HS-5 (cell line): ENCODE results near the gene SIK2.
A peak's percentile ranks its signal among the peaks of the same experiment; 100 is the strongest.

Source experiments
- DNase-seq: peaks from one replicate; pipeline ENCODE4 v3.0.0-alpha.2; 2012; ENCODE audit warnings: low read depth

The SIK2 gene

DNA sequence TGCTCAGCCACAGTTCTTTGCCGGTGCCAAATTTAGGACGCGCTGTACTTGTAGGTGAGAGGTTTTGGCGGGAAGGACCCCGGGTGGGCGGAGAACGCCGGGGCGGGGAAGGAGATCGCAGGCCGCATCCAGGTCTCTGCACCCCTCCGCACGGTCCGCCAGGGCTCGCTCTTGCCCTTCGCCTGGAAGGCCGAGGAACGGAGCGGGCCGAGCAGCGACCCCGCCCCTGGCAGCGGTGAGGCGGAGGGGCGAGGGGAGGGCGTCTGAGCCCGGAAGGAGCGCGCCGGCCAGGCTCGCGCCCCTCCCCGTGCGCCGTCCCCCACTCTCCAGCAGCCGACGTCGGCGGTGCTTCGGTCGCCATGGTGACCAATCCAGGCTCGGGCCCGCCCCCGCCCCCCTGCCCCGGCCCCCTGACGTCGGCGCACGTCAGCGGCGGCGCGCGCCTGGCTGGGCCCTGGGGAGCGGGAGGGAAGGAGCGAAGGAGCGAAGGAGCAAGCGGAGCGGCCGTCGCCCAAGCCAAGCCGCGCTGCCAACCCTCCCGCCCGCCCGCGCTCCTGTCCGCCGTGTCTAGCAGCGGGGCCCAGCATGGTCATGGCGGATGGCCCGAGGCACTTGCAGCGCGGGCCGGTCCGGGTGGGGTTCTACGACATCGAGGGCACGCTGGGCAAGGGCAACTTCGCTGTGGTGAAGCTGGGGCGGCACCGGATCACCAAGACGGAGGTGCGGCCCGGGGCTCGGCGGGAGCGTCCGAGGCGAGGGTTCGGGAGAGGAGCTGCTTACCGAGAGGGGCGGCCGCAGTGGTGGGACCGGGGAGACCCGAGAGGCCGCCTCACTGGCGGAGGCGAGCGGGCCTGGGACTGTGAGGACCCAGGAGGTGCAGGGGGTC, at the start of gene SIK2:
SIK2 (plus strand) TSS at position 471 of the 886 bp plus-strand sequence; CDS start at position 586, 115 bp downstream.
- DNase-seq, result peak; percentile 61

DNA sequence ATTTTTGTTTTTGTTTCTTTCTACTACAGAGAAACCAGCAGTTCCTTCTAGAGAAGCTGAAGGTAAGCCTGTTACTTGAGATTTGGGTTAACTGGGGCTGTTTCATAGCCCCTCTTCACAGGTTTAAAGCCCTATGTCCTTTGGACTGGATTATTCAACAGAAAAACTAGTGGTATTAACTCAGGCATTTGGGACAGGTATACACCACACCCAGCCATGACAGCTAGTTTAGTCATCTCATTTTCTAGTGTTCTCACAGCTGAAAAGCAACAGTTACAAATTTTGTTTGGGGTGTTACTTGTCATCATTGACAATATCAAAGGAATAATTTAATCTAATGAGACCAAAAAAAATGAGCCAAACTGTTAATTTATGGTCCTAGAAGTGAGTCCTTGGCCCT, 47.7 kb upstream of the SIK2 start:
- no peak for DNase-seq

DNA sequence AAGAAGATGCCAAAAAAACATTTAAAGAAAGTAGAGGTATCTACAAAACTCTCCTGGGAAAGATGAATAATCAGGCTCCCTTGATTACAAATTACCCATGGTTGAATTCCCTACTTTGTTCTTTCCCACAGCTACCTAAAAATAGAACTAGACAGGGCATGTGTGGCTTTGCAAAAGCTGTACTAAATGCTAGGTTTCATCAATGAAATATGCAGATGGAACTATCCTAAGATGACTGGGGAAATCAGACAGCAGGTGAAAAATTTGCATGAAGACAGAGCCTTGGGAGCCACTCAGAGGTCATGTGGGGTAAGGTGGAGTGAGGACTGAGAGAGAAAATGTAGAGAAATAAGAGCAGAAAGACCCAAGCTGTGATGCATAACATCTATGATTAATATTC, 47.0 kb upstream of the SIK2 start:
- DNase-seq, result no peak

DNA sequence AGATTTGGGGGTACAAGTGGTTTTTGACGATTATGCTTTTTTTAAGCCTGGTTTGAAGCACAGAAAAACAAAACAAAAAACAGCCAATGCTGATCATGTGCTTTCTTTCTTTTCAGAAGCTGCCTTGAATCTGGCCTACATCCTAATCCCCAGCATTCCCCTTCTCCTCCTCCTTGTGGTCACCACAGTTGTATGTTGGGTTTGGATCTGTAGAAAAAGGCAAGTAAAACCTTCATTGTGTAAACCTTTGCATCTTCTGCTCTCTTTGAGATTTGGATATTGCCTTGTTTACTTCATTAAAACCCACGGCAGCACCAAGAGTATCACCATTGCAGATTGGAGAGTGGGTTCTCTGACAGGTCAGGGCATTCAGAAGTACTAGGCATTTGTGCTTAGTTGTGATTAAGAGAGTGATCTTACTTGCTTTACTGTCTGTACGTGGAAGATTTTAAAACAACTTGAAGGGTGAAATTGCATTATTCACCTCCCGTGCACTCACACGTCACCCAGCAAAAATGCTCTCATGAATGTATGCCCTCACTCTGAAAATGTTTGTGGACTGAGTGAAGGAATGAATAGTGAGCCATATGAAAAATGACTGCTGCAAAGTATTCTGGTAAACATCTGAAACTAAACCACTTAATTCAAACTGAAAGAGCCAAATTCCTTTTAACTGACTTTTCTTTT, 44.7 kb upstream of the SIK2 start:
- DNase-seq, result peak; percentile 95

DNA sequence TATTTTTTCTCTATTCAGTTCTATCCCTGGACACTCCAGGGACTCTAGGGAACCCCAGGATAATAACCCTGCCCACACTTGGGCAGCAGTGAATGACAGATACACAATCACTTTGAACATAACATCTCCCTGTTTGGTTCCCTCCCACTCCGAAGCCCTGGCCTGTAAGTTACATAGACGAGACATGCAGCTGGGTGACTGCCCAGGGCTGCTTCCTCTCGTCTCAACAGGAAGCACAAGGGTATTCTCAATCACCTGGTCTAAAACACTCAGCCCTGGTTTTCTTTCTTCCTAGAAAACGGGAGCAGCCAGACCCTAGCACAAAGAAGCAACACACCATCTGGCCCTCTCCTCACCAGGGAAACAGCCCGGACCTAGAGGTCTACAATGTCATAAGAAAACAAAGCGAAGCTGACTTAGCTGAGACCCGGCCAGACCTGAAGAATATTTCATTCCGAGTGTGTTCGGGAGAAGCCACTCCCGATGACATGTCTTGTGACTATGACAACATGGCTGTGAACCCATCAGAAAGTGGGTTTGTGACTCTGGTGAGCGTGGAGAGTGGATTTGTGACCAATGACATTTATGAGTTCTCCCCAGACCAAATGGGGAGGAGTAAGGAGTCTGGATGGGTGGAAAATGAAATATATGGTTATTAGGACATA, 42.3 kb upstream of the SIK2 start:
- DNase-seq, result no peak

DNA sequence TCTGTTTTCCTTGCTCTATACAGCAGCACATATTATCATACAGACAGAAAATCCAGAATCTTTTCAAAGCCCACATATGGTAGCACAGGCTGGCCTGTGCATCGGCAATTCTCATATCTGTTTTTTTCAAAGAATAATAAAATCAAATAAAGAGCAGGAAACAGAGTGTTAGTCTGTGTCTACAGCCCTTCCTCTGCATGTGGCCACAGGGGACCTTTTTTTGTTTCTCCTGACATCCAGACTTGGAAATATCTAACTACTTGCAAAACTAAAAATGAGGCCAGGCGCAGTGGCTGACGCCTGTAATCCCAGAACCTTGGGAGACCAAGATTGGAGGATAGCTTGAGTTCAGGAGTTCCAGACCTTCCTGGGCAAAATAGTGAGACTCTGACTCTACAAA, 41.4 kb upstream of the SIK2 start:
- no peak for DNase-seq

DNA sequence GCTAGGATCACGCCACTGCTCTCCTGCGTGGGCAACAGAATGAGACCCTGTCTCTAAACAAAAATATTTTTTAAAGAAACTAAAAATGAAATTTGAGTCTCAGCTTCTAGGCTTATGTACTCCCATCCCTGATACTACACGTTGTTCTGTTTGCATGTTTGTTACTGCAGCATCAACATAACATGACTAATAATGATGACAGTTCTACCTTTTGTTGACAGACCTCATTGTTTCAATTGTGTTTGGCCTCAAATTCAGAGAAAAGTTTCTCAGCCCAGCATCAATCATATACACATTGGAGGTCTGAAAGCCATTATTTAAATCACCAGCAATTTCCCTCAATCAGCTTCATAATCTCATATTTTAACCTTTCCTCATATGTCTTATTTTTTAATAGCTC, 40.9 kb upstream of the SIK2 start:
- DNase-seq, result no peak

DNA sequence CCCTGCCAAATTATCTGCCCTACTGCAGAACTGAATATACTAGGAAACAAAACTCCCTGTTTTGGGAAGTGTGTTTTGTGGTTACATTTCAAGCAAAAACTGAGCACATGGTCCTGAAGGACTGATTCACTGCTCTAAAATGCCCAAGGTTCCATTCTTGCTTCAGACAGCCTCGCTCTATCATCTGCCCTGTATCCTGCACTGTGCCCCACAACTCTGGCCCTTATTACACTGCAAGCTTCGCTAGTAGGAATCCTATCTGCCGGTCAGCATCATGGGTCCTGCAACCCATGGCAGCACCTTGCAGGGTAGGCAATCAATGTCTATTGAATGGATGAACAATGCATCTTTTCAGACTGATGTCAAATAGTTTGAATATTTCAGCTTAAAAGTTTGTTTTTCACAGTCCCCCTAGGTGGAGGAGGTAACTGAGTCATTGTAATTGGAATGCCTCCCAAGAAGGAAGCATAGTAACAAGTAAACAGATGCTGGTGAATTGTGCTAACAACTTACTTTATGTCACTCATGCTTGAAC, 40.4 kb upstream of the SIK2 start:
- DNase-seq, result peak; percentile 82

DNA sequence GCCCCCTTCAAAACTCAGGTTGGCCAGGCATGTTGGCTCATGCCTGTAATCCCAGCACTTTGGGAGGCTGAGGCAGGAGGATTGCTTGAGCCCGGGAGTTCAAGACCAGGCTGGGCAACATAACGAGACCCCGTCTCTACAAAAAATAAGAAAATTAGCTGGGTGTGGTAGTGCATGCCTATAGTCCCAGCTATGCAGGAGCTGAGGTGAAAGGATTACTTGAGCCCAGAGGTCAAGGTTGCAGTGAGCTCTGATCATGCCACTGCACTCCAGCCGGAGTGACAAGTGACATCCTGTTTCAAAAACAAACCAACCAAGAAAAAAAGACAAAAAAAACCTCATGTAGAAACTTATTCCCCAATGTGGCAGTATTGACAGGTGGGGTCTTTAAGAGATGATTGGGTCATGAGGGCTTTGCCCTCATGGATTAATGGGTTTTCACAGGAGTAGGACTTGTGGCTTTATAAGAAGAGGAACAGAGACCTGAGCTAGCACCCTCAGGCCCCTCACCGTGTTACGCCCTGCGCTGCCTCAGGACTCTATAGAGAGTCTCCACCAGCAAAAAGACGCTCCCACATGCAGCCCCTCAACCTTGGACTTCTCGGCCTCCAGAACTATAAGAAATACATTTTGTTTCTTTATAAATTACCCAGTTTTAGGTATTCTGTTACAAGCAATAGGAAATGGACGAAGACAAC, 39.4 kb upstream of the SIK2 start:
- no peak for DNase-seq

DNA sequence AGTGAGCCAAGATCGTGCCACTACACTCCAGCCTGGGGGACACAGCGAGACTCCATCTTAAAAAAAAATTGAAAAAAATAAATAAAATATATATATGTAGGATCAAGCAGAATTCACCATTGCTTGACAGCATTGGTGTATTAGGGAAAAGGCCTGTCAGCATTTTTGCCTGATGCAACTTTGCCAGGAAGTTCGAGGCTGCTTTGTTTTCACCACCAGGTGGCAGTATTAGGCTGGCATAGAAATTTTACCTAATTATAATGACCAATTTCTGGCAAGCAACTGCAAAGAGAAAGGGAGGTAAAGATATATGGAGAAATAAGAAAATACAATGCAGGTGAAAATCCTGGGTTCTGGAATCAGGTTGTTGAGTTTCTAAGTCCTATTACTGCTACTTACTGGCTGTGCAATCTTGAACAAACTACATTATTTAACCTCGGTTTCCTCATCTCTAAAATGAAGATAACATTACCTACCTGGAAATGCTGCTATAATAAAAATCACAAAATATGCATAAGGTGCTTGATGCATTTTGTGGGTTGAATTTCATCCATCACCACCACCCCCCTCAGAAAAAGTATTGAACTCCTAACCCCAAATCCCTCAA, 37.0 kb upstream of the SIK2 start:
- DNase-seq, result no peak

DNA sequence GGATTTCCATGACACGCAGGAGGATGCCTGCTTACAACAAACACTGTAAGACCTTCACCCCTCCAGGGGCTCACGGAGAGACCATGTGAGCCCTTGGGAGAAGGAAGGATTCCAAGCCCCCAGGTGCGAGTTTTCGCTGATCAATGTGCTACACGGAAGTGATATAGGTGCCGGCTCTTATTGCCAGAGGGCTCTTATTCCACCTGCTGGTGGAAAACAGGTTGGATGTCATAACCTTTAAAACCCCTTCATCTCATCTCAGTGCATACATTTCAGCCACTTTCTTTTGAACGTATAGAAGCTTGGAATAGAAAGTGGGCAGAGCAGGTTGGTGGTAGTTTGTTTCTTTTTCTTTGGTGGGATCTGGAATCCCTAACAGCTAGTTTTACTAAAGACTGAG, 35.9 kb upstream of the SIK2 start:
- no peak for DNase-seq

DNA sequence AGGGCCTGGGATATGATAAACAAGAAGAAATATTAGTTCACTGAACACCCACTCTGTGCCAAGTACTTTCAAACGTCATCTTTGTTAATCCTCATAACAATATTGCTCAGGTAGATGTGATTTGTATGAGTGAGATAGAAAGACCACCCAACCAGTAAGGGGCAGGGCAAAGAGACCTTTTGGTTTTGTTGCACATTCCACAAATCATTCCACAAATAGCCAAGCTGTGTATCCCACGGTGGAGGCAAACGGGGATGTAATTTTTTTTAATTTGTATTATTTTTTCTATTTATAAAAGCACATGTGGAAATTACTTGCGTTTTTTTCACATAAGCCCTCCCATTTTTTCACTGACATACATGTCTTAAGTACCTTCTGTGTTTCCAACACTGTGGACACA, 32.8 kb upstream of the SIK2 start:
- DNase-seq, result no peak

DNA sequence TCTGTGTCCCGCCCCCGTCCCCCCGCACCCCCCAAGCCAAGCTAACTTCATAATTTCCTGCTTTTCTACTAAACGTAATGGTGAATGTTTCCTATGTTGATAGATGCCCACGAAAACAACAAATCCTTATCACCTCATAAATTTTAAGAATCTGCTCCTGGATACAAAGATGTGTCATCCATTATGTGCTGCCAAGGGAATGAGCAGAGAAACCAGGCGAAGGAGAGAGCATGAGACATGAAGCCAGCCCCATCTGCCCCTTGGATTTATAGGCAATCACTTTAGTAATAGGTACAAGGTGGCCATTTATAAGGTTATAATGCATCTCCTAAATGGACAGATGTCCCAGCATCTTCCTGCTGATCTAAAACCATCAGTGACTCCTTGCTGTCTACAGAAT, 31.5 kb upstream of the SIK2 start:
- DNase-seq, result no peak

DNA sequence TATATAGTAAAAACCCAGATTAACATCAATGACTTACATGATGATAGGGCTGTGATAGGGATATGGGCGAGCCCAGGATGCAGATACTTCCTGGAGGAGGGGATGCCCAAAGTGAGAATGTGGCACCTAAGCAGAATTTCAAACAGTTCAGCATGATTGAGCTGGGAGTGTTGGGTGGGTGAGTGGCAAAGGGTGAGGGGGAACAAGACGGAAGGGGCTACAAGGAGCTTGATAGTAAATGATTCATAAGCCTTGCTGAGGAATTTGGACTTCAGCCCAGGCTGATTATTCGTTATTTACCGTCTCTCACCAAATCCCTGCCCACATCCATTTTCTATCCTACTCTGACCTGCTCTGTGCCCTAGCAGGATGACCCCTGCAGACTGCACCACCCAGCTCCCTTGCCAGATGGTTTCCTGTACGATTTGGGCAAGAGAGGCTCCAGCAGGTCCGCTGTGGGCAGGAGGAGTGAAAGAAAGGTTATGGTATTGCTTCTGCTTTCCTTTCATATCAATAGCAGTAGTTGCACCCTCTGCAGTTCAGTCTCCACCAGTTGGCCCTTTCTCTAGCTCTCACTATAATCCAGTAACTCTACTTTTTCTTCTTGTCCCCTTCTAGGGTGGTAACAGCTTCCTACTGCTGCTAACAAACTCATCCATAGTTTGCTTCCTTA, 30.3 kb upstream of the SIK2 start:
- no peak for DNase-seq

DNA sequence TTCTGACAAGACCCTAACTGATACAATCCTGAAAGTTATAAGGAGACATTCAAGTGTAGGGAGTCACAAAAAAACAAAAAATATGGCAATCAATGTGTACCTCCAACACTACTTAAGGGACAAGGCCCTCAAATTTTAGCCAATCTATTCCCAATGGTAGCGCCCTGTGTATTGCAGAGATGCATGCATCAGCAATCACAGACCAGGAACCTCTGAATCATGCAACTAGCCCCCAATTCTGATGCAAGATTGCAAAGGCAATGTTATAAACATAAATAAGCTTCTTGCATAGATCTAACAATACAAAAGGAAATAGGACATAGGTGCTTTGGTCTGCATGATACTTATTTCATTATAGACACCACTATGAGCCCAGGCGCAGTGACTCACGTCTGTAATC, 29.7 kb upstream of the SIK2 start:
- DNase-seq, result no peak

DNA sequence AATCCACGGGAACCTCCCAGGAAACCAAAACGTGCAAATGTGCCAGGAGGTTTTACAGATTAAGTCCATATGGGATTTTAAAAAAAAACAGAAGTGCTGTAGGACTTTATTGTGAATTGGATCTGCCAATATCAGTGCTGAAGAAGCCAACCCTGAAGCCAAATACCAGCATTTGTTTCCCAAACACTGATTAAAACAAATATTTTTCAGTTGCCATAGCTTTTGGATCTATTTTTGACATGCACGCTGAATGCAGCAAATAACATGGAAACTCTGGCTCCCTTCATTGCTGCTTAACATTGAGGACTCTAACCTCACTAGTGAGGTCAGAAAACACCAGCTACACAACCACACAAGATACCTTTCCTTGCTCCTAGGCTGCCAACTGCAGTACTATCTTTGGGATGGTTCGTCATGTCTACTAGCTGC, 28.4 kb upstream of the SIK2 start:
- no peak for DNase-seq

DNA sequence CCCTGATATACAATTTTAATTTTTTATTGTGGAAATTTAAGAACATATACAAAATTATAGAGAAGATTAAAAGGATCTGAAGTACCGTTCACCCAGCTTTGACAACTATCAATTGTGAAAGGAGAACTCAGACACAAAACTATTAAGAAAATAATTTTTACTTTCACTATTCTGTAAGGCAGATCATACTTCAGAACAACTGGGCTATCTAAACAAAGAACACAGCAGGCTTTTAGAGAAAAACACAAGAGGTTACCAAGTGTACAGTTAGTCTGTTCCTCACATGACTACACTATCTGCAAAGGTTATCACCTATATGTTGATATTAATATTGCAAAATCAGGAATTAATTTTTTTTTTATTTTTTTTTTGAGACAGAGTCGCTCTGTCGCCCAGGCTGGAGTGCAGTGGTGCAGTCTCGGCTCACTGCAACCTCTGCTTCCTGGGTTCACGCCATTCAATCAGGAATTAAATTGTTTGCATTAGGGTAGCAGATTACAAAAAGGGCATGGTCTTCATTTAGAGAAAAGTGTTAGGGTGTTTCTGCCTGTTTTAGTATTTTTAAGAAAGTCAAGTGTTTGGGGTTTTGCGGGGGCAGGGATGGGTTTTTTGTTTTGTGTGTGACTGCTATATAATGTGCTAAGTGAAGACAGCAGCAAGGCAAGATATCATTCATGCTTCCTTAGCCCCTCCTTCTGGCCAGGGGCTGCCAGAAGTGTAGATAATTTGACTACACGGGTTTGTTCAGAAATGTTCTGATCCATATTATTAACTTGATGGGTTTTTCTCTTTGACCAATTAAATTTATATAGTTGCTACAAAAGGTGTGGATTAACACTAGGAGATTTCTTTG, 27.6 kb upstream of the SIK2 start:
- DNase-seq, result no peak

DNA sequence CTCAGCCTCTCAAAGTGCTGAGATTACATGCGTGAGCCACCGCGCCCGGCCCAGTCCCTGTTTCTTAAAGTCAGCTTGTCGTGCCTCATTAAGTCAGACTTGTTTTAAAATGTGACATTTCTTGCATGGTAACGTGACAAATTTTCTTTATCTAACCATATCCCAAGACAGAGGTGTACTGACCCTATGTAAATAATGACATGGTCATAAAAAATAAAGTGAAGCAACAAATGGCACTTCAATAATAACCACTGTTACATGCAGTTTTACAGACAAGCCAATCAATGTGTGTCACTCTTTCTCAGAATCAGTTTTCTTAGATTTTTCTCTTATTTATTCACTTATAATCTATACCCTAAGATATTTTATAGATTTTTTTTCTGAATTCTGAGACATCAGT, 26.5 kb upstream of the SIK2 start:
- DNase-seq, result no peak

DNA sequence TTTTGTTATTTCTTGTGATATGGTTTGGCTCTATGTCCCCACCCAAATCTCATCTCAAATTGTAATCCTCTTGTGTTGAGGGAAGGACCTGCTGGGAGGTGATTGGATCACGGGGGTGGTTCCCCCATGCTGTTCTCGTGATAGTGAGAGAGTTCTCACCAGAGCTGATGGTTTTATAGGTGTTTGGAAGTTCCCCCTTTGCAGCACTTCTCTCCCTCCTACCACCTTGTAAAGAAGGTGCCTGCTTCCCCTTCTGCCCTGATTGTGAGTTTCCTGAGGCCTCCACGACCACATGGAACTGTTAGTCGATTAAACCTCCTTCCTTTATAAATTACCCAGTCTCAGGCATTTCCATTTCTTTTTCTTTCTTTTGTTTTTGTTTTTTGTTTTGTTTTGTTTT, 24.4 kb upstream of the SIK2 start:
- DNase-seq, result no peak

DNA sequence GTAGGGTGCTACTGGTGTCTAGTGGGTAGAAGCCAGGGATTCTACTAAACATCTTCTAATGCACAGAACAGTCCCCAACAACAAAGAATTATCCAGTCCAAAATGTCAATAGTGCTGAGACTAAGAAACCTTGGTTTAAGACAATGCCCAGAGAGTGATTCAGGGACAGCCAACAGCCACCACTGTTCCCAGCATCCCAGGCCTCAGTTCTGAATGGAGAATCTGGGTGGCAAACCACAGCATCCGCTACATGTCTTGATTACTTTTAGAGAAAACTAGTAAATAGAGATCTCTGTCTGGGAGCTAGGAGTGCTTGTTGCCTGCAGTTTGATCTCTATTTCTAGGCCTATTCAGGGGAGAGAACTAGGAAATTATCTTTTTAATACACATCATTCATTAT, 20.9 kb upstream of the SIK2 start:
- no peak for DNase-seq
